ENCODE data around the gene FYB1. TPM values are rescaled to one million over a fixed set of nuclear protein-coding genes. Genes with fewer than 3 reads are reported as not detected.

Gene FYB1
- total and polyA plus RNA-seq, 2 donors (not counting 1 experiment from before 2014, with no cell fraction given) = not detected

GRCh38 chr5:39189292-39189955 lies 29.9 kb downstream of the FYB1 start:
- no peak overlapping the region for H2AFZ ChIP-seq (ENCODE audit: low read length)
- H4K20me1 ChIP-seq (ENCODE audit: control insufficient read depth, extremely low read depth, insufficient read depth, low read length) = no peaks in the 10 kb centered on the region
- H3K4me1 ChIP-seq (ENCODE audit: control insufficient read depth, extremely low read depth, insufficient read depth, low read length) = no peaks in the 10 kb centered on the region
- H3K27me3 ChIP-seq (ENCODE audit: control insufficient read depth, insufficient read depth, low read length) = peaks cover 15% of the 10 kb centered on the region
- no peak for TF ChIP-seq EZH2 (IDR thresholded peaks at IDR 0.05; ENCODE audit: low read length, missing control alignments)
- TF ChIP-seq CTCF (conservative IDR thresholded peaks at IDR 0.05 in 1 of 2, IDR thresholded peaks at IDR 0.05 in 1 of 2; ENCODE audit: low read depth in 1 of 2, low read length in 2 of 2) = no peak
- no peaks in the 10 kb centered on the region for H3K79me2 ChIP-seq (ENCODE audit: control insufficient read depth, insufficient read depth, low read length)
- no peak for DNase-seq (ENCODE audit: low read depth in 2 of 2)
- no peak overlapping the region for H3K9ac ChIP-seq (ENCODE audit: insufficient read depth, low read length)
- H3K27ac ChIP-seq (ENCODE audit: insufficient read depth, low read length) = no peak overlapping the region
- H3K4me2 ChIP-seq (ENCODE audit: extremely low read depth, insufficient read depth, low read length) = no peak overlapping the region
- no peaks in the 10 kb centered on the region for H3K36me3 ChIP-seq (ENCODE audit: control insufficient read depth, insufficient read depth, low read length)
- no peaks in the 10 kb centered on the region for H3K9me3 ChIP-seq (ENCODE audit: control insufficient read depth, insufficient read depth, low read depth, low read length)
- H3K4me3 ChIP-seq (replicated peaks in 1 of 4; ENCODE audit: control extremely low read depth in 1 of 4, insufficient read depth in 1 of 4, low read depth in 3 of 4, low read length in 4 of 4) = no peak overlapping the region

GRCh38 chr5:39187831-39188731 lies 31.3 kb downstream of the FYB1 start:
- Histone ChIP-seq H3K27me3 (ENCODE audit: control insufficient read depth, insufficient read depth, low read length) (peaks cover 8% of the 10 kb centered on the region), H3K27ac (ENCODE audit: insufficient read depth, low read length) (no peak overlapping the region), H4K20me1 (ENCODE audit: control insufficient read depth, extremely low read depth, insufficient read depth, low read length) (no peaks in the 10 kb centered on the region), H3K79me2 (ENCODE audit: control insufficient read depth, insufficient read depth, low read length) (no peaks in the 10 kb centered on the region), H3K9ac (ENCODE audit: insufficient read depth, low read length) (no peak overlapping the region), H3K4me2 (ENCODE audit: extremely low read depth, insufficient read depth, low read length) (no peak overlapping the region), H3K4me3 (replicated peaks in 1 of 4; ENCODE audit: control extremely low read depth in 1 of 4, insufficient read depth in 1 of 4, low read depth in 3 of 4, low read length in 4 of 4) (no peak overlapping the region), H3K4me1 (ENCODE audit: control insufficient read depth, extremely low read depth, insufficient read depth, low read length) (no peaks in the 10 kb centered on the region), H2AFZ (ENCODE audit: low read length) (no peak overlapping the region), H3K36me3 (ENCODE audit: control insufficient read depth, insufficient read depth, low read length) (no peaks in the 10 kb centered on the region), H3K9me3 (ENCODE audit: control insufficient read depth, insufficient read depth, low read depth, low read length) (no peaks in the 10 kb centered on the region)
- no peak for TF ChIP-seq CTCF (conservative IDR thresholded peaks at IDR 0.05 in 1 of 2, IDR thresholded peaks at IDR 0.05 in 1 of 2; ENCODE audit: low read depth in 1 of 2, low read length in 2 of 2)
- TF ChIP-seq EZH2 (IDR thresholded peaks at IDR 0.05; ENCODE audit: low read length, missing control alignments) = no peak
- no peak for DNase-seq (ENCODE audit: low read depth in 2 of 2)

GRCh38 chr5:39186722-39187539 lies 32.4 kb downstream of the FYB1 start:
- Histone ChIP-seq H3K4me1 (ENCODE audit: control insufficient read depth, extremely low read depth, insufficient read depth, low read length) (no peaks in the 10 kb centered on the region), H3K4me2 (ENCODE audit: extremely low read depth, insufficient read depth, low read length) (no peak overlapping the region), H3K9ac (ENCODE audit: insufficient read depth, low read length) (no peak overlapping the region), H3K4me3 (replicated peaks in 1 of 4; ENCODE audit: control extremely low read depth in 1 of 4, insufficient read depth in 1 of 4, low read depth in 3 of 4, low read length in 4 of 4) (no peak overlapping the region), H3K9me3 (ENCODE audit: control insufficient read depth, insufficient read depth, low read depth, low read length) (no peaks in the 10 kb centered on the region), H3K27ac (ENCODE audit: insufficient read depth, low read length) (no peak overlapping the region), H3K79me2 (ENCODE audit: control insufficient read depth, insufficient read depth, low read length) (no peaks in the 10 kb centered on the region), H2AFZ (ENCODE audit: low read length) (no peak overlapping the region), H4K20me1 (ENCODE audit: control insufficient read depth, extremely low read depth, insufficient read depth, low read length) (no peaks in the 10 kb centered on the region), H3K36me3 (ENCODE audit: control insufficient read depth, insufficient read depth, low read length) (no peaks in the 10 kb centered on the region), H3K27me3 (ENCODE audit: control insufficient read depth, insufficient read depth, low read length) (peaks cover 6% of the 10 kb centered on the region)
- no peak for DNase-seq (ENCODE audit: low read depth in 2 of 2)
- no peak for TF ChIP-seq CTCF (conservative IDR thresholded peaks at IDR 0.05 in 1 of 2, IDR thresholded peaks at IDR 0.05 in 1 of 2; ENCODE audit: low read depth in 1 of 2, low read length in 2 of 2)
- no peak for TF ChIP-seq EZH2 (IDR thresholded peaks at IDR 0.05; ENCODE audit: low read length, missing control alignments)

All from fibroblast of lung (primary cell).